WTC11 (cell line): ENCODE measurements around the gene C19orf53. TPM values are rescaled to one million over a fixed set of nuclear protein-coding genes. Genes with fewer than 3 reads are reported as not detected.

ENCODE experiments used
- ATF1 ChIP-seq: sonication (generic); formaldehyde crosslinking; IDR thresholded peaks from 2 replicates; pipeline ENCODE4 v1.8.1; 2023; ENCODE audit warnings: mild to moderate bottlenecking, moderate library complexity, missing genetic modification reagents
- CTCF ChIP-seq: fragments of 200-600 bp; IDR thresholded peaks from 2 replicates; pipeline ENCODE4 v1.8.0; 2022; ENCODE audit warnings: antibody characterized with exemption
- ERG ChIP-seq: fragments of 250-450 bp; sonication (Bioruptor Pico); IDR thresholded peaks from 2 replicates; pipeline ENCODE4 v1.8.0; 2021; ENCODE audit warnings: mild to moderate bottlenecking
- IRF2 ChIP-seq: sonication (generic); formaldehyde crosslinking; IDR thresholded peaks from 2 replicates; pipeline ENCODE4 v1.8.0; 2022; ENCODE audit warnings: low read depth, missing genetic modification reagents, borderline replicate concordance
- NR2C2 ChIP-seq: sonication (generic); formaldehyde crosslinking; IDR thresholded peaks from 2 replicates; pipeline ENCODE4 v1.8.0; 2022; ENCODE audit warnings: mild to moderate bottlenecking, missing genetic modification reagents
- OVOL2 ChIP-seq: fragments of 250-450 bp; sonication (Bioruptor Pico); IDR thresholded peaks from 2 replicates; pipeline ENCODE4 v1.9.0; 2021; ENCODE audit warnings: mild to moderate bottlenecking, borderline replicate concordance
- SMAD3 ChIP-seq: sonication (generic); formaldehyde crosslinking; IDR thresholded peaks from 2 replicates; pipeline ENCODE4 v1.8.0; 2022; ENCODE audit warnings: missing genetic modification reagents, mild to moderate bottlenecking, borderline replicate concordance
- SOX15 ChIP-seq: fragments of 250-450 bp; sonication (Bioruptor Pico); IDR thresholded peaks from 2 replicates; pipeline ENCODE4 v1.9.0; 2021; ENCODE audit warnings: mild to moderate bottlenecking
- TP53 ChIP-seq: sonication (generic); formaldehyde crosslinking; IDR thresholded peaks from 2 replicates; pipeline ENCODE4 v1.8.1; 2023; ENCODE audit warnings: mild to moderate bottlenecking, missing genetic modification reagents
- ZBTB21 ChIP-seq: sonication (generic); formaldehyde crosslinking; IDR thresholded peaks from 2 replicates; pipeline ENCODE4 v1.8.1; 2023; ENCODE audit warnings: mild to moderate bottlenecking, missing genetic modification reagents, borderline replicate concordance
- ZNF317 ChIP-seq: sonication (generic); formaldehyde crosslinking; IDR thresholded peaks from 2 replicates; pipeline ENCODE4 v1.8.1; 2023; ENCODE audit warnings: low read depth, mild to moderate bottlenecking, moderate library complexity, missing genetic modification reagents, borderline replicate concordance
- total RNA-seq: library from RNA; stranded (reverse); gene quantifications from 3 replicates; pipeline ENCODE4 v1.2.3, GENCODE V29; 2021
- TF ChIP-seq, protein P1 (sequence below): sonication (generic); formaldehyde crosslinking; IDR thresholded peaks from 2 replicates; pipeline ENCODE4 v1.8.1; 2022; ENCODE audit warnings: mild to moderate bottlenecking, missing genetic modification reagents, moderate library complexity, borderline replicate concordance
- TF ChIP-seq, protein P2 (sequence below): fragments of 250-450 bp; sonication (Bioruptor Pico); IDR thresholded peaks from 2 replicates; pipeline ENCODE4 v1.9.0; 2021; ENCODE audit warnings: mild to moderate bottlenecking
- TF ChIP-seq, protein P3 (sequence below): sonication (generic); formaldehyde crosslinking; IDR thresholded peaks from 2 replicates; pipeline ENCODE4 v1.8.1; 2023; ENCODE audit warnings: mild to moderate bottlenecking, missing genetic modification reagents, moderate library complexity
- TF ChIP-seq, protein P4 (sequence below): sonication (generic); formaldehyde crosslinking; IDR thresholded peaks from 2 replicates; pipeline ENCODE4 v1.8.1; 2022; ENCODE audit warnings: low read depth, mild to moderate bottlenecking, moderate library complexity, missing genetic modification reagents, borderline replicate concordance
- TF ChIP-seq, protein P5 (sequence below): sonication (generic); formaldehyde crosslinking; IDR thresholded peaks from 2 replicates; pipeline ENCODE4 v1.8.0; 2022; ENCODE audit warnings: mild to moderate bottlenecking, missing genetic modification reagents

The C19orf53 gene
- total RNA-seq, 1 experiment from 2014 or later = 102 TPM

DNA sequence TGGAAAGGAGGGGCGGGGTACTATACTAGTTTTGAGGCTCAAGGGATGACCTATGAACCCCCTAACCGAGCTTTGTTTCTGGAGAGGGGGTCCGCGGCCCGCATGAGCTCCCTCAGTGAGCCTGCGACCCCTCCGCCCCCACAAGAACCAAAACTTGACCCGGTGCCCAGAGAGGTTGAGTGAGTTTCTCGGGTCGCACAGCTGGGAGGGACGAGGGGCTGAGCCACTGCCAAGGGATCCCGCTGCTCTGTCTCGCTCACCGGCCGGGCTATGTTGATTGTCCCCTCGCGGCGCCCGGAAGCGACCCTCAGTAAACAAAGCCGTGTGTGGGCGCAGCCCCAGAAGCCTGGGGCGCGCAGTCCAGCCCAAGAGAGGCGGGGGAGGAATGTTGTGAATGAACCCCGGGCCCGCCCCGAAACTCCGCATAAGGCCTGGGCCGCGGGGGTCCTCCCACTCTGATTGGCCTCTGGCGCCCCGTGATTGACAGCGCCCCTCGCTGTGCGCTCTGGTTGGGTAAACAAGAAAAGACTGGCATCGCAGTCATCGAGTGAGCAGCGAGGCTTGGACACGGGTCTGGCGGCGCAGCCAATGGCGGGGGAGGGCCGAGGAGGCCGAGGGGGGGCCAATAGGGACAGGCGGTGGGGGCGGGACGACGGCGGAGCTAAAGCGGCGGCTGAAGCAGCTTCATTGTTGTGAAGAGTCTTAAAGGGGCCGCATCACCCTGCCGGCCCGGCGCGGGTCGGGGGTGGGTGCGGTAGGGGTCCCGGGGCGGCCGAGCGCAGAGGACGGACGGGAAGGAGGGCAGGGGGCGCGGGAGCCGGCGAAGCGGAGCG, 20.7 kb downstream of the C19orf53 start, which contains the start of gene ZSWIM4 (continued):
- TF ChIP-seq ERG (CRISPR knock-in tag) (no peak), CTCF (no peak), SOX15 (no peak), IRF2 (CRISPR knock-in tag) (no peak), OVOL2 (CRISPR knock-in tag) (no peak), ATF1 (CRISPR knock-in tag) (no peak), SMAD3 (no peak), ZNF317 (no peak), TP53 (CRISPR knock-in tag) (no peak), NR2C2 (CRISPR knock-in tag) (no peak), ZBTB21 (CRISPR knock-in tag) (no peak)
- TF ChIP-seq, protein P1, sequence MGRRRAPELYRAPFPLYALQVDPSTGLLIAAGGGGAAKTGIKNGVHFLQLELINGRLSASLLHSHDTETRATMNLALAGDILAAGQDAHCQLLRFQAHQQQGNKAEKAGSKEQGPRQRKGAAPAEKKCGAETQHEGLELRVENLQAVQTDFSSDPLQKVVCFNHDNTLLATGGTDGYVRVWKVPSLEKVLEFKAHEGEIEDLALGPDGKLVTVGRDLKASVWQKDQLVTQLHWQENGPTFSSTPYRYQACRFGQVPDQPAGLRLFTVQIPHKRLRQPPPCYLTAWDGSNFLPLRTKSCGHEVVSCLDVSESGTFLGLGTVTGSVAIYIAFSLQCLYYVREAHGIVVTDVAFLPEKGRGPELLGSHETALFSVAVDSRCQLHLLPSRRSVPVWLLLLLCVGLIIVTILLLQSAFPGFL (CRISPR knock-in tag) = no peak
- TF ChIP-seq, protein P2, sequence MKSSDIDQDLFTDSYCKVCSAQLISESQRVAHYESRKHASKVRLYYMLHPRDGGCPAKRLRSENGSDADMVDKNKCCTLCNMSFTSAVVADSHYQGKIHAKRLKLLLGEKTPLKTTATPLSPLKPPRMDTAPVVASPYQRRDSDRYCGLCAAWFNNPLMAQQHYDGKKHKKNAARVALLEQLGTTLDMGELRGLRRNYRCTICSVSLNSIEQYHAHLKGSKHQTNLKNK = no peak
- TF ChIP-seq, protein P3, sequence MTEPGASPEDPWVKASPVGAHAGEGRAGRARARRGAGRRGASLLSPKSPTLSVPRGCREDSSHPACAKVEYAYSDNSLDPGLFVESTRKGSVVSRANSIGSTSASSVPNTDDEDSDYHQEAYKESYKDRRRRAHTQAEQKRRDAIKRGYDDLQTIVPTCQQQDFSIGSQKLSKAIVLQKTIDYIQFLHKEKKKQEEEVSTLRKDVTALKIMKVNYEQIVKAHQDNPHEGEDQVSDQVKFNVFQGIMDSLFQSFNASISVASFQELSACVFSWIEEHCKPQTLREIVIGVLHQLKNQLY (CRISPR knock-in tag) = no peak
- TF ChIP-seq, protein P4, sequence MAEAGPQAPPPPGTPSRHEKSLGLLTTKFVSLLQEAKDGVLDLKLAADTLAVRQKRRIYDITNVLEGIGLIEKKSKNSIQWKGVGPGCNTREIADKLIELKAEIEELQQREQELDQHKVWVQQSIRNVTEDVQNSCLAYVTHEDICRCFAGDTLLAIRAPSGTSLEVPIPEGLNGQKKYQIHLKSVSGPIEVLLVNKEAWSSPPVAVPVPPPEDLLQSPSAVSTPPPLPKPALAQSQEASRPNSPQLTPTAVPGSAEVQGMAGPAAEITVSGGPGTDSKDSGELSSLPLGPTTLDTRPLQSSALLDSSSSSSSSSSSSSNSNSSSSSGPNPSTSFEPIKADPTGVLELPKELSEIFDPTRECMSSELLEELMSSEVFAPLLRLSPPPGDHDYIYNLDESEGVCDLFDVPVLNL (CRISPR knock-in tag) = no peak
- TF ChIP-seq, protein P5, sequence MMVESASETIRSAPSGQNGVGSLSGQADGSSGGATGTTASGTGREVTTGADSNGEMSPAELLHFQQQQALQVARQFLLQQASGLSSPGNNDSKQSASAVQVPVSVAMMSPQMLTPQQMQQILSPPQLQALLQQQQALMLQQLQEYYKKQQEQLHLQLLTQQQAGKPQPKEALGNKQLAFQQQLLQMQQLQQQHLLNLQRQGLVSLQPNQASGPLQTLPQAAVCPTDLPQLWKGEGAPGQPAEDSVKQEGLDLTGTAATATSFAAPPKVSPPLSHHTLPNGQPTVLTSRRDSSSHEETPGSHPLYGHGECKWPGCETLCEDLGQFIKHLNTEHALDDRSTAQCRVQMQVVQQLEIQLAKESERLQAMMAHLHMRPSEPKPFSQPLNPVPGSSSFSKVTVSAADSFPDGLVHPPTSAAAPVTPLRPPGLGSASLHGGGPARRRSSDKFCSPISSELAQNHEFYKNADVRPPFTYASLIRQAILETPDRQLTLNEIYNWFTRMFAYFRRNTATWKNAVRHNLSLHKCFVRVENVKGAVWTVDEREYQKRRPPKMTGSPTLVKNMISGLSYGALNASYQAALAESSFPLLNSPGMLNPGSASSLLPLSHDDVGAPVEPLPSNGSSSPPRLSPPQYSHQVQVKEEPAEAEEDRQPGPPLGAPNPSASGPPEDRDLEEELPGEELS (CRISPR knock-in tag) = peak; percentile 97
- TF ChIP-seq, all 79 proteins: peak for 17
